OCI-LY7 (cell line): Measurements from ENCODE around the gene RGS19.

Source experiments
- EZH2phosphoT487 ChIP-seq: fragments of 200-600 bp; sonication (generic); IDR thresholded peaks from 2 replicates; pipeline ENCODE4 v1.6.1; 2018; ENCODE audit warnings: low read depth, borderline replicate concordance, mild to moderate bottlenecking, mixed run types, antibody characterized with exemption, low read length, moderate library complexity, mixed read lengths
- TF ChIP-seq, protein P1 (sequence below): fragments of 200-600 bp; sonication (generic); conservative IDR thresholded peaks from 2 replicates; pipeline ENCODE4 v1.5.1; 2014; ENCODE audit warnings: mild to moderate bottlenecking, antibody characterized with exemption, low read length, moderate library complexity, mixed read lengths

DNA sequence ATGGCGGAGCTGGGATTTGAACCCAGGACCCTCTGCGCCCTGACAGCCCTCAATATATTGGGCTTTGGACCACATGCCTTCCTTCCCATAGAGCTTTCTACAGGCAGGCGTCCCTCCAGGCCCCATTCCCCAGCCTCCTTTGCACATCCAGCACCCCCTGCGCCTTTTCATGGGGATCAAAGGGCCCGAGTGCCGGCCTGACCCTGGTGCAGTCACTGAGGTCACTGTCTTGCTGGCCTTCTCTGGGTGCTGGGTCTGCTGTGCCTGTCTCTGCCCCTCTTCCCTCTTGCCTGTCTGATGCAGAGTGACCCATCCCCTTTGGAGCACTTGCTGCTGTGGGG is 2.3 kb upstream of the RGS19 start:
- TF ChIP-seq, protein P1, sequence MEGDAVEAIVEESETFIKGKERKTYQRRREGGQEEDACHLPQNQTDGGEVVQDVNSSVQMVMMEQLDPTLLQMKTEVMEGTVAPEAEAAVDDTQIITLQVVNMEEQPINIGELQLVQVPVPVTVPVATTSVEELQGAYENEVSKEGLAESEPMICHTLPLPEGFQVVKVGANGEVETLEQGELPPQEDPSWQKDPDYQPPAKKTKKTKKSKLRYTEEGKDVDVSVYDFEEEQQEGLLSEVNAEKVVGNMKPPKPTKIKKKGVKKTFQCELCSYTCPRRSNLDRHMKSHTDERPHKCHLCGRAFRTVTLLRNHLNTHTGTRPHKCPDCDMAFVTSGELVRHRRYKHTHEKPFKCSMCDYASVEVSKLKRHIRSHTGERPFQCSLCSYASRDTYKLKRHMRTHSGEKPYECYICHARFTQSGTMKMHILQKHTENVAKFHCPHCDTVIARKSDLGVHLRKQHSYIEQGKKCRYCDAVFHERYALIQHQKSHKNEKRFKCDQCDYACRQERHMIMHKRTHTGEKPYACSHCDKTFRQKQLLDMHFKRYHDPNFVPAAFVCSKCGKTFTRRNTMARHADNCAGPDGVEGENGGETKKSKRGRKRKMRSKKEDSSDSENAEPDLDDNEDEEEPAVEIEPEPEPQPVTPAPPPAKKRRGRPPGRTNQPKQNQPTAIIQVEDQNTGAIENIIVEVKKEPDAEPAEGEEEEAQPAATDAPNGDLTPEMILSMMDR: no peak
- TF ChIP-seq EZH2phosphoT487: no peak
